IPS-20b (cell line): ENCODE results near the gene FHAD1.
"Not testable (repeated sequence)": the region's sequence is repeated elsewhere in the genome, so short reads cannot be mapped to it uniquely, and the experiment has no call there.

Experiments
- H3K27ac ChIP-seq: one replicate; pipeline ENCODE4 v1.5.1; 2013; ENCODE audit warnings: low read length
- H3K27me3 ChIP-seq: 2 replicates; pipeline ENCODE4 v1.6.1; 2013; ENCODE audit warnings: mild to moderate bottlenecking, low read length, inconsistent platforms; ENCODE audit not compliant: insufficient read depth
- H3K36me3 ChIP-seq: 2 replicates; pipeline ENCODE4 v1.6.1; 2013; ENCODE audit warnings: low read depth, mild to moderate bottlenecking, inconsistent platforms, low read length, moderate library complexity; ENCODE audit not compliant: insufficient read depth
- H3K4me1 ChIP-seq: 2 replicates; pipeline ENCODE4 v1.6.1; 2013; ENCODE audit warnings: mild to moderate bottlenecking, control low read depth, inconsistent platforms, low read length, moderate library complexity; ENCODE audit not compliant: insufficient read depth
- H3K4me3 ChIP-seq: 2 replicates; pipeline ENCODE4 v1.5.1; 2013; ENCODE audit warnings: mild to moderate bottlenecking, low read length, inconsistent platforms
- H3K9ac ChIP-seq: 2 replicates; pipeline ENCODE4 v1.6.1; 2013; ENCODE audit warnings: low read depth, mild to moderate bottlenecking, inconsistent platforms, low read length, moderate library complexity
- H3K9me3 ChIP-seq: 2 replicates; pipeline ENCODE4 v1.6.1; 2013; ENCODE audit warnings: mild to moderate bottlenecking, low read depth, low read length, inconsistent platforms; ENCODE audit not compliant: insufficient read depth

Gene FHAD1

GRCh38 chr1:15427280-15427666 lies 180.2 kb downstream of the FHAD1 start:
- H3K27ac ChIP-seq = no peak overlapping the region
- H3K4me3 ChIP-seq = no peak overlapping the region
- no peaks in the 10 kb centered on the region for H3K9me3 ChIP-seq
- no peaks in the 10 kb centered on the region for H3K36me3 ChIP-seq
- no peaks in the 10 kb centered on the region for H3K4me1 ChIP-seq
- no peaks in the 10 kb centered on the region for H3K27me3 ChIP-seq
- no peak overlapping the region for H3K9ac ChIP-seq

- H3K36me3 ChIP-seq = not testable (repeated sequence)
Observed at GRCh38 chr1:15428252-15428651, 181.2 kb downstream of the FHAD1 start.

DNA sequence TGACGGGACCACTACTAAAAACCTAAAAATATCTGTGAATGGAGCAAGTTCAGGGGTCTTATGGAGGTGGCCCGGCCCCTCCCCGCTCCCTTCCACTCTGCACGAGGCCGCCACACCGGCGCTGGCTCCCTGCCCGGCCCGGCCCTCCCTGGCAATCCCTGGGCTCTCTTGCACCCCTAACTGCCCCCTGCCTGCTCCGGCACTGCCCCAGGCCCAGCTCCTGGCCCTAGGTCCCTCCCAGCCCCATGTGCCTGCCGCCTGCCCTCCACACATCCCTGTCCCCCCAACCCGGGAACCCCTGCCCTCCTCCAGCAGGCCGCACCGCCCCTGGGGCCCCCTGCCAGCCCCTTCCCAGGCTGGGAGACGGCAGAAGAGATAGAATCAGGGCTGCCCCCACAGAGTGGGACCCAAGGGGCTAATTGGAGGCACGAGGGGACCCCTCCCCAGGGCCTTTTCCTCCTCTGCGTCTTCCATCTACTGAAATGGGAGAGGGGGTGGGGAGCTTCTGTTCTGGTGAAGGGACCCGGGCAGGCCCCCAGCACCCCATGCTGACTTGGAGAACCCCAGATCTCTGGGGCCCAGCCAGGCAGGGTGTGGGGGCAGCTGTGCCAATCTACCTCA lies 181.9 kb downstream of the FHAD1 start:
- no peaks in the 10 kb centered on the region for H3K9me3 ChIP-seq
- no peak overlapping the region for H3K9ac ChIP-seq
- H3K27ac ChIP-seq = no peak overlapping the region
- no peaks in the 10 kb centered on the region for H3K36me3 ChIP-seq
- H3K4me1 ChIP-seq = no peaks in the 10 kb centered on the region
- H3K4me3 ChIP-seq = no peak overlapping the region
- no peaks in the 10 kb centered on the region for H3K27me3 ChIP-seq

More at GRCh38 chr1:15428252-15428651, 181.2 kb downstream of the FHAD1 start:
- H3K9ac ChIP-seq, H3K9me3 ChIP-seq, H3K27ac ChIP-seq, H3K4me1 ChIP-seq, H3K4me3 ChIP-seq, H3K27me3 ChIP-seq: not testable (repeated sequence)

- no peaks in the 10 kb centered on the region for H3K27me3 ChIP-seq
- H3K9ac ChIP-seq = no peak overlapping the region
- no peak overlapping the region for H3K4me3 ChIP-seq
- H3K9me3 ChIP-seq = no peaks in the 10 kb centered on the region
- H3K36me3 ChIP-seq = no peaks in the 10 kb centered on the region
- no peaks in the 10 kb centered on the region for H3K4me1 ChIP-seq
- no peak overlapping the region for H3K27ac ChIP-seq
Observed at GRCh38 chr1:15429701-15430149, 182.7 kb downstream of the FHAD1 start.

DNA sequence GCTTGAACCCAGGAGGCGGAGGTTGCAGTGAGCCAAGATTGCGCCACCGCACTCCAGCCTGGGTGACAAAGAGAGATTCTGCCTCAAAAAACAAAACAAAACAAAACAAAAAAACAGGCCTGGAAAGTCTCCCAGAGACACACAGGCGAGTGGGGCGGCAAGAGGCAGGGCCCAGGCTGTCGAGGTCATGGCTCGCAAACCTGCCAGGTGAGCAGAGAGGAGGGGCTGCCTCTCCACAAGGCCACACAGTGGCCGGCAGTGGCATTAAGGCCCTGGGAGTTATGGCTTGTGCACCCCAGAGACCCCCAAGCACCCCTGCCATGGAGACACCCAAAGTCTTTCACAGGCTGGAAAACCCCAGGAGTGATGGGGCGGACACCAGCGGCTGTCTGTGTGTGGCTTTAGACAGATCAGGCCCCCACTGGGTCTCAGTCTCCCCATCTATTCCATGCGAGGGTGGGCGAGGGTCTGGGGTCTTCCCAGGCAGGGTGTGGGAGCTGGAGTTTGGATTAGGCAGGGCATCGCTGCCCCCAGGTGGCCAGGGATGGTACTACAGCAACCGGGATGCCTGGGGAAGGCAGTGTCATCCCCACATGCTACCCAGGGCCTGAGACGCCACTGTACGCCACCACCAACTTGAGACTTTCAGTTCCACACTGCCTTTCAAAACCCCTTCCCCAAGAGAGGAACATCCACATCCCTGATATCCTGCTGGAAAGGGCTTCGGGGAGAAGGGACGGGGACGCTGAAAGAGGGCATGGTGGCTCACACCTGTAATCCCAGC lies 184.0 kb downstream of the FHAD1 start:
- no peak overlapping the region for H3K9ac ChIP-seq
- no peak overlapping the region for H3K4me3 ChIP-seq
- H3K9me3 ChIP-seq = no peaks in the 10 kb centered on the region
- no peaks in the 10 kb centered on the region for H3K36me3 ChIP-seq
- no peaks in the 10 kb centered on the region for H3K4me1 ChIP-seq
- no peaks in the 10 kb centered on the region for H3K27me3 ChIP-seq
- H3K27ac ChIP-seq = no peak overlapping the region

GRCh38 chr1:15431571-15431948 lies 184.5 kb downstream of the FHAD1 start:
- Histone ChIP-seq H3K9ac (no peak overlapping the region), H3K4me1 (no peaks in the 10 kb centered on the region), H3K4me3 (no peak overlapping the region), H3K27me3 (no peaks in the 10 kb centered on the region), H3K27ac (no peak overlapping the region), H3K9me3 (no peaks in the 10 kb centered on the region), H3K36me3 (no peaks in the 10 kb centered on the region)

DNA sequence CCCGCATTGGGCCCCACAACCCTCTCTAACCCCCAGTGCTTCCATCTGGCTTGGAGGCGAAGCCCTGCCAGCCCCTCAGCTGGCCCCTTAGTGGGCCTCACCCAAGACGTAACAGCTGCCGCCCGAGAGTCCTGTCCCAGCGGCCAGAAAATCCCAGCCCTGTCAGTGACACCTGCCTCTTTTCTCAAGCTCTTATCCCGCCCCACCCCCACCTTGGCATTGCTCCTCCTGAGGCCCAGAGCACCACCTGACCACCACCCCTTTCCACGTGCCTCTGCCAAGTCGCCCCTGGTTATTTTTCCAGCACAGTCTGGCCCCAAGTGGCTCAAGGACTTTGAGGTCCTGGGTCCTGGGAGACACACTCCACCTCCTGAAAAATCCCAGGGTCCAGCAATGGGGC lies 185.3 kb downstream of the FHAD1 start:
- Histone ChIP-seq H3K9ac (no peak overlapping the region), H3K9me3 (no peaks in the 10 kb centered on the region), H3K27me3 (no peaks in the 10 kb centered on the region), H3K4me3 (no peak overlapping the region), H3K27ac (no peak overlapping the region), H3K36me3 (no peaks in the 10 kb centered on the region), H3K4me1 (no peaks in the 10 kb centered on the region)

- no peak overlapping the region for H3K27ac ChIP-seq
- H3K4me3 ChIP-seq = no peak overlapping the region
Observed at GRCh38 chr1:15433471-15433870, 186.4 kb downstream of the FHAD1 start.

GRCh38 chr1:15434739-15435138 lies 187.7 kb downstream of the FHAD1 start:
- H3K9me3 ChIP-seq, H3K27me3 ChIP-seq, H3K4me3 ChIP-seq, H3K36me3 ChIP-seq, H3K27ac ChIP-seq, H3K9ac ChIP-seq, H3K4me1 ChIP-seq: not testable (repeated sequence)

More at GRCh38 chr1:15433471-15433870, 186.4 kb downstream of the FHAD1 start:
- Histone ChIP-seq H3K36me3 (no peaks in the 10 kb centered on the region), H3K9ac (no peak overlapping the region), H3K9me3 (no peaks in the 10 kb centered on the region), H3K4me1 (no peaks in the 10 kb centered on the region), H3K27me3 (no peaks in the 10 kb centered on the region)

DNA sequence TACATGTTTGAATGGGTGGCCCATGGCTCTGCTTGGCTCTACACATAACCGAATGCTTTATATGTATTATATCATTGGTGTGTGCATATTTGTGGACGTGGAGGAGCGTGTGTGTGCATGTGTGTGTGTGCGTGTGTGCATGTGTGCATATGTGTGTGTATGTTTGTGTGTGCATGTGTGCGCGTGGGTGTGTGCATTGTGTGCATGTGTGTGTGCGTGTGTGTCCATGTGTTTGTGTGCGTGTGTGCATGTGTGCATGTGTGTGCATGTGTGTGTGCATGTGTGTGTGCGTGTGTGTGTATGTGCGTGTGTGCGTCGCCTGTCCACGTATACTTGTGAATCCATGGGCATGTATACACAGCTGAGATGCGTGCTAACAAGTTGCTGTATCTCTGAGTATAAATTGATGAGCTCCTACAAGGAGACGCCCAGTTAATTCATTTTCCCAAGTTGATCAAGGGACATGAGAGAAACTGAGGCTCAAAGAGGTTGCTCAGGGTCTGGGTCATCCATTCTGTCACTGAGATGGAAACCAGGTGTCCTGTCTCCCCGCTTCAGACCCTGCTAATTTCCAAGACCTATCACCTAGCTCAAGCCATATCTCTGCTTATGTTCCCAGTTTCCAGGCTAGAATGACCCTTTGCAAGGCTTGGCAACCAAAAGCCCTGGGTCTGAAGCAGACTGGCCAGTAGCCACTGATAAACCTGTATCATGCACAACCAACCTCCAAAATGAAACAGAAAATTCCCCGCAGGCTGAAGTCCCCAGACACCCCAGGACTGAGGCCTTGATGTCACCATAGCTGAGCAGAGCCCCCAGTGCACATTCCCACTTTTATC lies 188.4 kb downstream of the FHAD1 start:
- Histone ChIP-seq H3K9me3 (no peaks in the 10 kb centered on the region), H3K4me1 (no peaks in the 10 kb centered on the region), H3K27me3 (no peaks in the 10 kb centered on the region), H3K36me3 (no peaks in the 10 kb centered on the region), H3K9ac (no peak overlapping the region), H3K27ac (no peak overlapping the region), H3K4me3 (no peak overlapping the region)

DNA sequence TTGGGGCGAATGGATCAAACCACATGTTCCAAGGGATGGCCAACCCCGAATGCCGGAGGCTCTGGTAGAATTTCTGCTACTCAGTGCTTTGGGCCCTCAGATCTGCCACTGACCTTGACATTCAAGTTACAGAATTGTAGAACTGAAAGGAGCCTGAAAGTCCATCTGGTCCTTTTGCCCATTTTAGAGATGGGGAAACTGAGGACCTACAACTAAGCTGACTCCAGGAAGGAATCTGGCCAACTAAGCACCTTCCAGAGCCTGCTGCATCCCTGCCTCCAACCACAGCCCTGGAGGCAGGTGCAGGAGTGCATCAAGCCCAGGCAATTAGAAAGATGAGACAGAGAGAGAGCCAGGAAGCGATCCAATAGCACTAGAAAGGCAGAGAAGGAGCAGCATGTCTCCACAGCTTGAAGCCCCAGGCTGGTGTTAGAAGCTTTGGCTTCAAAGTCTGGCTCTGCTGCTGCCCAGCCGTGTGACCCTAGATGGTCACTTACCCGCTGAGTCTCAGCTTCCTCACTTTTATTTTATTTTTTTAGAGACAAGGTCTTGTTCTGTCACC lies 189.9 kb downstream of the FHAD1 start:
- H3K9me3 ChIP-seq = no peaks in the 10 kb centered on the region
- no peak overlapping the region for H3K27ac ChIP-seq
- H3K4me1 ChIP-seq = no peaks in the 10 kb centered on the region
- no peak overlapping the region for H3K4me3 ChIP-seq
- no peaks in the 10 kb centered on the region for H3K36me3 ChIP-seq
- H3K9ac ChIP-seq = no peak overlapping the region
- no peaks in the 10 kb centered on the region for H3K27me3 ChIP-seq
